RWPE1 (cell line): ENCODE measurements around the gene TMEM223.

ENCODE experiments used
- CTCF ChIA-PET: fragments of 350-600 bp; sonication (Branson Sonifier 250); formaldehyde crosslinking; extraction: SDS; loops from one replicate; lab custom pipeline; 2021; lab: Yijun Ruan, JAX
- POLR2A ChIA-PET: fragments of 400-600 bp; formaldehyde crosslinking; extraction: SDS; loops from one replicate; lab custom pipeline; 2020; ENCODE audit warnings: antibody characterized with exemption; ENCODE audit not compliant: low non-redundant PET; lab: Yijun Ruan, JAX
- DNase-seq: peaks from one replicate; pipeline ENCODE4 v3.0.0; 2012; ENCODE audit warnings: low spot score
- H3K27ac ChIP-seq: fragments of 450-650 bp; 2 replicates; pipeline ENCODE4 v1.5.1; 2017
- CTCF ChIP-seq: fragments of 450-650 bp; conservative IDR thresholded peaks from 2 replicates; pipeline ENCODE4 v1.5.1; 2017; ENCODE audit warnings: low read depth, mild to moderate bottlenecking

TMEM223 gene

GRCh38 chr11:62788991-62789390 lies 2.8 kb downstream of the TMEM223 start:
- ChIA-PET POLR2A (no interaction called here), CTCF (interaction anchor here (0.5 kb wide), 1 partner anchor 16 kb away, joined by 3 read pairs; no protein-coding TSS in a partner anchor)
- no peak for DNase-seq
- TF ChIP-seq CTCF = no peak
- peak overlapping the region; percentile 99 for H3K27ac ChIP-seq

DNA sequence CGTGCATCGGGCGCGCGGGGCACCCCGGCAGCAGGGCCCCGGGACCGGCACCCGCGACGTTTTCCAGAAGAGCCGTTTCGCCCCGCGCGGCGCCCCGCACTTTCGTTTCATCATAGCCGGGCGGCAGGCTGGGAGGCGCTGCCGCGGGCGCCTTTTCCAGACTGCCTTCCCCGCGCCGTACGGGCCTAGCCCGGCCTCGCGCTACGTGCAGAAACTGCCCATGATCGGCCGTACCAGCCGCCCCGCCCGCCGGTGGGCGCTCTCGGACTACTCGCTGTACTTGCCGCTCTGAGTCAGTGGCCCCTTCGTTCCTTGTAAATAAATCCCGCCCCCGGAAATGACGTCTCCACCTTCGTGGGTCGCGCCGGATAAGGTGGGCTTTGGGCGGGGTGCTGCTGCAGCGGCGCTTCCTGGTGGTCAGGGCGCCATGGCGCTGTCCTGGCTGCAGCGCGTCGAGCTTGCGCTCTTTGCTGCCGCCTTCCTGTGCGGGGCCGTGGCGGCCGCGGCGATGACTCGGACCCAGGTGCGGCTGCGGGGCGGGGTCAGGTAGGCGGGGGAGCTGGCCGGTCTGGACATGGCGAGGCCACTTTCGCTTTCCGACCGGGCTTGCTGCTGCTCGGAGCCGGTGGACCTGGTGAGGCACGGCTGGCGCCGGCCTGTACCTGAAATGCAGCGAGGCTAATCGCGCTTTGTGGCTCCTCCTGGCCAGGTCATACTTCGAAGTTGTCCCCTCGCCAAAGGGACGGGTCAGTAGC lies 4.6 kb downstream of the TMEM223 start, which contains the start of gene TMEM179B:
TMEM179B (plus strand) TSS at position 398 of the 755 bp plus-strand sequence; CDS start at position 428, 30 bp downstream.
- H3K27ac ChIP-seq = peak within 1 kb of the TSS; percentile 99
- DNase-seq = peak; percentile 94
- ChIA-PET POLR2A (interaction anchor here (0.6 to 1.5 kb wide), 3 partner anchors 53 to 71 kb away, joined by 3 to 5 read pairs (median 3); no protein-coding TSS in a partner anchor), CTCF (interaction anchor here (0.5 to 2.1 kb wide), 32 partner anchors 8 to 579 kb away, joined by 3 to 41 read pairs (median 4); partner anchors contain the start of genes C11orf98, LBHD1, SCGB2A1 and SLC3A2)
- TF ChIP-seq CTCF = peak; percentile 11

DNA sequence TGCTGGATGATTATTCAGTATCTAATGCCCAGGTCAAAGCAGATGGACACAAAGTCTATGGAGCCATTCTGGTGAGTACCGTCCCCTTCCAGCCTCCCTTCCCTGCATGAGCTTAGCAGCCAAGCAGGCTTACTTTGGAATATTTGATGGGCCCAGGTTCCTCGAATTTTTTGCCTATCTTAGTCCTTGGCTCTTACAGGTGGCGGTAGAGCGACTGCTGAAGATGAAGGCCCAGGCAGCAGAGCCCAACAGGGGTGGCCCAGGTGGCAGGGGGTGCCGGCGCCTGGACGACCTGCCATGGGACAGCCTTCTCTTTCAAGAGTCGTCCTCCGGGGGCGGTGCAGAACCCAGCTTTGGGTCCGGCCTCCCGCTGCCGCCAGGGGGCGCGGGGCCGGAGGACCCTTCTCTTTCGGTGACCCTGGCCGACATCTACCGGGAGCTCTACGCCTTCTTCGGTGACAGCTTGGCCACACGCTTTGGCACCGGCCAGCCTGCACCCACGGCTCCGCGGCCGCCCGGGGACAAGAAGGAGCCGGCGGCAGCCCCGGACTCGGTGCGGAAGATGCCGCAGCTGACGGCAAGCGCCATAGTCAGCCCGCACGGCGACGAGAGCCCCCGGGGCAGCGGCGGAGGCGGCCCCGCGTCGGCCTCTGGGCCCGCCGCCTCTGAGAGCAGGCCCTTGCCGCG lies 5.3 kb downstream of the TMEM223 start:
- peak; percentile 82 for DNase-seq
- peak overlapping the region; percentile 99 for H3K27ac ChIP-seq
- POLR2A ChIA-PET = interaction anchor here (0.6 to 1.5 kb wide), 3 partner anchors 32 to 71 kb away, joined by 3 to 5 read pairs (median 4); partner anchors contain the start of gene ZBTB3
- TF ChIP-seq CTCF = peak; percentile 93
- CTCF ChIA-PET = interaction anchor here (0.5 to 2.1 kb wide), 29 partner anchors 8 to 396 kb away, joined by 3 to 41 read pairs (median 5); partner anchors contain the start of genes C11orf98, HNRNPUL2, LBHD1 and SLC3A2

GRCh38 chr11:62782753-62783152 lies 9.1 kb downstream of the TMEM223 start:
- H3K27ac ChIP-seq = peak overlapping the region; percentile 24; the same call in 1 of the 2 replicates
- ChIA-PET POLR2A (no interaction called here), CTCF (no interaction called here)
- TF ChIP-seq CTCF = no peak
- DNase-seq = no peak

GRCh38 chr11:62778441-62778840 lies 13.4 kb downstream of the TMEM223 start:
- ChIA-PET POLR2A (no interaction called here), CTCF (interaction anchor here (0.5 kb wide), 1 partner anchor 8 kb away, joined by 3 read pairs; no protein-coding TSS in a partner anchor)
- DNase-seq = no peak
- TF ChIP-seq CTCF = no peak
- H3K27ac ChIP-seq = peak overlapping the region; percentile 47

GRCh38 chr11:62777389-62777788 lies 14.4 kb downstream of the TMEM223 start:
- CTCF ChIA-PET = interaction anchor here (5.2 kb wide), 1 partner anchor 9 kb away, joined by 41 read pairs; no protein-coding TSS in a partner anchor
- TF ChIP-seq CTCF = no peak
- DNase-seq = no peak
- POLR2A ChIA-PET = no interaction called here
- peak overlapping the region; percentile 47 for H3K27ac ChIP-seq
